HepG2 (cell line): ENCODE measurements around the gene G6PC3. TPM values are rescaled to one million over a fixed set of nuclear protein-coding genes. Genes with fewer than 3 reads are reported as not detected.

Experiments
- FOXO1 ChIP-seq: sonication (generic); formaldehyde crosslinking; IDR thresholded peaks from 2 replicates; pipeline ENCODE4 v1.4.0; 2020; ENCODE audit warnings: missing genetic modification reagents
- FOXP1 ChIP-seq, 2 experiments: fragments of 450-650 bp in 1 of 2; IDR thresholded peaks; 2 replicates each; pipeline ENCODE4 v1.6.1; 2017 to 2018; ENCODE audit warnings: antibody characterized with exemption in 1 of 2
- KLF6 ChIP-seq: IDR thresholded peaks from 2 replicates; pipeline ENCODE4 v1.8.0; 2016; ENCODE audit warnings: missing biosample characterization, missing genetic modification reagents
- MAF1 ChIP-seq: sonication (generic); formaldehyde crosslinking; IDR thresholded peaks from 2 replicates; pipeline ENCODE4 v1.5.0; 2020; ENCODE audit warnings: missing genetic modification reagents, borderline replicate concordance
- NR2C2 ChIP-seq: sonication (generic); formaldehyde crosslinking; IDR thresholded peaks from 2 replicates; pipeline ENCODE4 v1.4.0; 2020; ENCODE audit warnings: missing genetic modification reagents, mild to moderate bottlenecking, moderate library complexity, borderline replicate concordance
- RBM22 ChIP-seq: fragments of 200-400 bp; formaldehyde crosslinking; optimal IDR thresholded peaks from 2 replicates; pipeline ENCODE3; 2017; ENCODE audit warnings: mild to moderate bottlenecking, low read length, moderate library complexity
- RFX5 ChIP-seq: IDR thresholded peaks from 2 replicates; pipeline ENCODE4 v1.6.1; 2011; ENCODE audit warnings: low read depth, low read length, improper control_type of control experiment
- SIX1 ChIP-seq: sonication (generic); formaldehyde crosslinking; IDR thresholded peaks from 2 replicates; pipeline ENCODE4 v1.4.0; 2020; ENCODE audit warnings: missing genetic modification reagents, borderline replicate concordance
- SOX5 ChIP-seq: IDR thresholded peaks from 2 replicates; pipeline ENCODE4 v1.6.1; 2016; ENCODE audit warnings: borderline replicate concordance
- ZBTB8A ChIP-seq: sonication (generic); formaldehyde crosslinking; IDR thresholded peaks from 2 replicates; pipeline ENCODE4 v1.4.0; 2020; ENCODE audit warnings: mild to moderate bottlenecking, low read depth, missing genetic modification reagents, borderline replicate concordance
- ZMAT3 ChIP-seq: sonication (generic); formaldehyde crosslinking; conservative IDR thresholded peaks from 2 replicates; pipeline ENCODE4 v1.7.0; 2021; ENCODE audit warnings: missing genetic modification reagents
- ZNF383 ChIP-seq: sonication (generic); formaldehyde crosslinking; IDR thresholded peaks from 2 replicates; pipeline ENCODE4 v1.4.0; 2020; ENCODE audit warnings: missing genetic modification reagents, mild to moderate bottlenecking, borderline replicate concordance
- ZNF430 ChIP-seq: sonication (generic); formaldehyde crosslinking; IDR thresholded peaks from 2 replicates; pipeline ENCODE4 v1.9.0; 2021; ENCODE audit warnings: mild to moderate bottlenecking, missing genetic modification reagents
- ZNF558 ChIP-seq: sonication (generic); formaldehyde crosslinking; IDR thresholded peaks from 2 replicates; pipeline ENCODE4 v1.9.0; 2022; ENCODE audit warnings: mild to moderate bottlenecking, missing genetic modification reagents, borderline replicate concordance
- ZNF670 ChIP-seq: sonication (generic); formaldehyde crosslinking; IDR thresholded peaks from 2 replicates; pipeline ENCODE4 v1.8.0; 2022; ENCODE audit warnings: mild to moderate bottlenecking, missing genetic modification reagents, borderline replicate concordance
- polyA plus RNA-seq, 8 experiments: library from polyadenylated mRNA; depleted of rRNA in 3 of 8; stranded (reverse) in 7 of 8; unstranded in 1 of 8; fragments of >200 nt; fragmentation: Illumina TruSeq in 4 of 8; extraction: Trizol in 4 of 8; gene quantifications; 2 replicates each; pipeline versions ENCODE4 v1.2.1 to v1.2.3, GENCODE V29; 2011 to 2016; ENCODE audit warnings: low read depth in 4 of 8, missing spikeins in 1 of 8, mixed read lengths in 1 of 8; ENCODE audit not compliant: insufficient read depth in 1 of 8
- total RNA-seq, 5 experiments: library from RNA; depleted of rRNA; stranded (reverse); fragments of >200 nt; fragmentation: Illumina TruSeq; extraction: Trizol; gene quantifications; 2 replicates each; pipeline ENCODE4 v1.2.3, GENCODE V29; 2016; ENCODE audit warnings: low read depth in 1 of 5
- TF ChIP-seq, protein P1 (sequence below): sonication (generic); IDR thresholded peaks from 2 replicates; pipeline ENCODE4 v1.6.1; 2016; ENCODE audit warnings: low read depth, borderline replicate concordance
- TF ChIP-seq, protein P2 (sequence below): IDR thresholded peaks from 2 replicates; pipeline ENCODE4 v1.6.1; 2016; ENCODE audit warnings: missing compliant biosample characterization, missing genetic modification reagents, borderline replicate concordance
- TF ChIP-seq, protein P3 (sequence below): sonication (generic); formaldehyde crosslinking; IDR thresholded peaks from 2 replicates; pipeline ENCODE4 v1.8.1; 2023; ENCODE audit warnings: mild to moderate bottlenecking, inconsistent platforms, moderate library complexity, missing genetic modification reagents, borderline replicate concordance
- TF ChIP-seq, protein P4 (sequence below): sonication (generic); formaldehyde crosslinking; conservative IDR thresholded peaks from 2 replicates; pipeline ENCODE4 v1.8.0; 2022; ENCODE audit warnings: mild to moderate bottlenecking, moderate library complexity, missing genetic modification reagents
- TF ChIP-seq, protein P5 (sequence below): sonication (generic); formaldehyde crosslinking; IDR thresholded peaks from 2 replicates; pipeline ENCODE4 v1.4.0; 2020; ENCODE audit warnings: mild to moderate bottlenecking, missing genetic modification reagents

G6PC3 gene
- total and polyA plus RNA-seq, 2 of the 13 experiments (the other 11 are each of a cell fraction or from before 2014, with no cell fraction given): 38.5 to 75.8 TPM

DNA sequence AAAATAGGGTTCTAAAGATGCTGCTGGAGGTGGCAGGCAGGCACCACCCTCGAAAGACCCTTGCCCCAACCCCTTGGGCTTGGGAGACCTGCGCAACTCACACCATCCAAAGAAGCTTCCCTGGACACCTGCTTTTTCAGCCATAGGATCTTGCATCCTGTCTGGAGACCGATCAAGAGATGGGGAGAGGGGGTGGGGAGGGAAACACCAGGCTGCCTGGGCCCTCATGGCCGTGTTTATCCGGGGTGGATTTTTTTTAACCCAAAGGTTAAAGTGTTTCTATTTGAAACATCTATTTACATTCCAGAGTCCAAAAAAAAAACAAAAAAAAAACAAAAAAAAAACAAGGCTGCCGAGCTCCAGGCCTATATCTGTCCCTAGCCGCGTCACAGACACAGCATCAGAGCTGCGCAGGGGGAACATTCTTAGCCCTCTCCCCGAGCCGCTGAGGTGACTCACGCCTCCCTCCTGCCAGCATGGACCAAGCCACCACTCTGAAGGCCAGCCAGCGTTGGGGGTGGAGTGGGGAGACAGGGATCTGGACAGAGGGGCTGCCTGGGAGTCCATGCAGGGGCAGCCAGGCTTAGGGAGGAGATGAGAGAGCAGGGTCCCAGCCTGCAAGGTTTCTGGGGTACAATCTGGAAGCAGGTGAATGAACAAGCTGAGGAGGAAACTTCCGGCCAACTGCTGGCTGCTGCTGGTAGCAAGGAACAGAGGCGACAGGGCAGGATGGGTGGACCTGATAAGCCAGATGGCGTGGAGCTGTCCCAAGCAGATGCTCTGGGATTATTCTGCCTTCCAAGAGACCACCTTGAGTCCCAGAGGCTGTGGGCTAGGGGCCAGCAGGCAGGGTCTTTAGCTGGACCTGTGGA is 38.1 kb downstream of the G6PC3 start (continued):
- TF ChIP-seq, protein P1, sequence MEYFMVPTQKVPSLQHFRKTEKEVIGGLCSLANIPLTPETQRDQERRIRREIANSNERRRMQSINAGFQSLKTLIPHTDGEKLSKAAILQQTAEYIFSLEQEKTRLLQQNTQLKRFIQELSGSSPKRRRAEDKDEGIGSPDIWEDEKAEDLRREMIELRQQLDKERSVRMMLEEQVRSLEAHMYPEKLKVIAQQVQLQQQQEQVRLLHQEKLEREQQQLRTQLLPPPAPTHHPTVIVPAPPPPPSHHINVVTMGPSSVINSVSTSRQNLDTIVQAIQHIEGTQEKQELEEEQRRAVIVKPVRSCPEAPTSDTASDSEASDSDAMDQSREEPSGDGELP: peak; percentile 62; the same call in 1 of the 2 replicates
- TF ChIP-seq, protein P2, sequence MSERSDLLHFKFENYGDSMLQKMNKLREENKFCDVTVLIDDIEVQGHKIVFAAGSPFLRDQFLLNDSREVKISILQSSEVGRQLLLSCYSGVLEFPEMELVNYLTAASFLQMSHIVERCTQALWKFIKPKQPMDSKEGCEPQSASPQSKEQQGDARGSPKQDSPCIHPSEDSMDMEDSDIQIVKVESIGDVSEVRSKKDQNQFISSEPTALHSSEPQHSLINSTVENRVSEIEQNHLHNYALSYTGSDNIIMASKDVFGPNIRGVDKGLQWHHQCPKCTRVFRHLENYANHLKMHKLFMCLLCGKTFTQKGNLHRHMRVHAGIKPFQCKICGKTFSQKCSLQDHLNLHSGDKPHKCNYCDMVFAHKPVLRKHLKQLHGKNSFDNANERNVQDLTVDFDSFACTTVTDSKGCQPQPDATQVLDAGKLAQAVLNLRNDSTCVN: no peak; the same call in 1 of the 2 replicates
- TF ChIP-seq RFX5 (no peak), MAF1 (CRISPR knock-in tag) (no peak), ZNF558 (CRISPR knock-in tag) (peak; percentile 70; the same call in 1 of the 2 replicates), FOXP1 (IDR thresholded peaks at IDR 0.05) (peak; percentile 88), FOXP1 (CRISPR knock-in tag; IDR thresholded peaks at IDR 0.05) (peak; percentile 92), ZNF670 (CRISPR knock-in tag) (peak; percentile 22; the same call in 1 of the 2 replicates), ZMAT3 (CRISPR knock-in tag) (peak; percentile 81; the same call in 1 of the 2 replicates), ZNF430 (peak; percentile 95), RBM22 (peak; percentile 37), SIX1 (CRISPR knock-in tag) (peak; percentile 50; the same call in 1 of the 2 replicates), NR2C2 (peak; percentile 79), SOX5 (CRISPR knock-in tag) (peak; percentile 75; the same call in 1 of the 2 replicates), FOXO1 (CRISPR knock-in tag) (peak; percentile 86), ZNF383 (CRISPR knock-in tag) (peak; percentile 85; the same call in 1 of the 2 replicates), KLF6 (CRISPR knock-in tag) (0 out of 2 replicates have a peak, but pooled peaks have one; percentile 39), ZBTB8A (CRISPR knock-in tag) (no peak; the same call in 1 of the 2 replicates)
- TF ChIP-seq, protein P3, sequence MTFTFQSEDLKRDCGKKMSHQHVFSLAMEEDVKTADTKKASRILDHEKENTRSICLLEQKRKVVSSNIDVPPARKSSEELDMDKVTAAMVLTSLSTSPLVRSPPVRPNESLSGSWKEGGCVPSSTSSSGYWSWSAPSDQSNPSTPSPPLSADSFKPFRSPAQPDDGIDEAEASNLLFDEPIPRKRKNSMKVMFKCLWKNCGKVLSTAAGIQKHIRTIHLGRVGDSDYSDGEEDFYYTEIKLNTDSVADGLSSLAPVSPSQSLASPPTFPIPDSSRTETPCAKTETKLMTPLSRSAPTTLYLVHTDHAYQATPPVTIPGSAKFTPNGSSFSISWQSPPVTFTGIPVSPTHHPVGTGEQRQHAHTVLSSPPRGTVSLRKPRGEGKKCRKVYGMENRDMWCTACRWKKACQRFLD (CRISPR knock-in tag): no peak; the same call in 1 of the 2 replicates
- TF ChIP-seq, protein P4, sequence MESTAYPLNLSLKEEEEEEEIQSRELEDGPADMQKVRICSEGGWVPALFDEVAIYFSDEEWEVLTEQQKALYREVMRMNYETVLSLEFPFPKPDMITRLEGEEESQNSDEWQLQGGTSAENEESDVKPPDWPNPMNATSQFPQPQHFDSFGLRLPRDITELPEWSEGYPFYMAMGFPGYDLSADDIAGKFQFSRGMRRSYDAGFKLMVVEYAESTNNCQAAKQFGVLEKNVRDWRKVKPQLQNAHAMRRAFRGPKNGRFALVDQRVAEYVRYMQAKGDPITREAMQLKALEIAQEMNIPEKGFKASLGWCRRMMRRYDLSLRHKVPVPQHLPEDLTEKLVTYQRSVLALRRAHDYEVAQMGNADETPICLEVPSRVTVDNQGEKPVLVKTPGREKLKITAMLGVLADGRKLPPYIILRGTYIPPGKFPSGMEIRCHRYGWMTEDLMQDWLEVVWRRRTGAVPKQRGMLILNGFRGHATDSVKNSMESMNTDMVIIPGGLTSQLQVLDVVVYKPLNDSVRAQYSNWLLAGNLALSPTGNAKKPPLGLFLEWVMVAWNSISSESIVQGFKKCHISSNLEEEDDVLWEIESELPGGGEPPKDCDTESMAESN: peak; percentile 60; the same call in 1 of the 2 replicates
- TF ChIP-seq, protein P5, sequence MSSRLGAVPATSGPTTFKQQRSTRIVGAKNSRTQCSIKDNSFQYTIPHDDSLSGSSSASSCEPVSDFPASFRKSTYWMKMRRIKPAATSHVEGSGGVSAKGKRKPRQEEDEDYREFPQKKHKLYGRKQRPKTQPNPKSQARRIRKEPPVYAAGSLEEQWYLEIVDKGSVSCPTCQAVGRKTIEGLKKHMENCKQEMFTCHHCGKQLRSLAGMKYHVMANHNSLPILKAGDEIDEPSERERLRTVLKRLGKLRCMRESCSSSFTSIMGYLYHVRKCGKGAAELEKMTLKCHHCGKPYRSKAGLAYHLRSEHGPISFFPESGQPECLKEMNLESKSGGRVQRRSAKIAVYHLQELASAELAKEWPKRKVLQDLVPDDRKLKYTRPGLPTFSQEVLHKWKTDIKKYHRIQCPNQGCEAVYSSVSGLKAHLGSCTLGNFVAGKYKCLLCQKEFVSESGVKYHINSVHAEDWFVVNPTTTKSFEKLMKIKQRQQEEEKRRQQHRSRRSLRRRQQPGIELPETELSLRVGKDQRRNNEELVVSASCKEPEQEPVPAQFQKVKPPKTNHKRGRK: no peak
